Lower leg skin (tissue), 4 donors: Measurements from ENCODE around the gene TANGO6. TPM values are rescaled to one million over a fixed set of nuclear protein-coding genes. Genes with fewer than 3 reads are reported as not detected.

Experiments
- DNase-seq, 2 donors: peaks; one replicate each; pipeline ENCODE4 v3.0.0-alpha.2; 2019; ENCODE audit warnings: low spot score in 2 of 2
- H3K4me3 ChIP-seq: fragments of 200-600 bp; sonication (generic); 2 replicates; pipeline ENCODE4 v1.5.1; 2017; ENCODE audit warnings: mild to moderate bottlenecking, low read depth; ENCODE audit not compliant: poor library complexity, severe bottlenecking
- CTCF ChIP-seq, 3 donors: fragments of 450-650 bp; IDR thresholded peaks; one replicate each; pipeline ENCODE4 v1.5.1; 2016; ENCODE audit warnings: antibody characterized with exemption in 3 of 3, mild to moderate bottlenecking in 3 of 3, moderate library complexity in 2 of 3
- POLR2A ChIP-seq, 2 donors: fragments of 450-650 bp; IDR thresholded peaks; one replicate each; pipeline ENCODE4 v1.6.1; 2016 to 2017; ENCODE audit warnings: antibody characterized with exemption in 2 of 2, mild to moderate bottlenecking in 1 of 2, moderate library complexity in 1 of 2
- WGBS, 2 donors: methylation state at CpG; one replicate each; pipeline ENCODE4 v1.1.5; 2018; 5-methylcytosine and 5-hydroxymethylcytosine counted together
- intact Hi-C: fragments of 100-400 bp; cut with DNase I; formaldehyde crosslinking; loops from one replicate; pipeline ENCODE4 v1.15.0; 2023; ENCODE audit warnings: low total_unique reads
- total RNA-seq, 4 donors: library from RNA; depleted of rRNA; stranded (reverse); fragments of >200 nt; gene quantifications; one replicate each; pipeline ENCODE4 v1.1.0, GENCODE V29; 2016

The TANGO6 gene
- total RNA-seq, 4 donors from 2014 or later: 7.9 to 17.0 (median 8.6) TPM

DNA sequence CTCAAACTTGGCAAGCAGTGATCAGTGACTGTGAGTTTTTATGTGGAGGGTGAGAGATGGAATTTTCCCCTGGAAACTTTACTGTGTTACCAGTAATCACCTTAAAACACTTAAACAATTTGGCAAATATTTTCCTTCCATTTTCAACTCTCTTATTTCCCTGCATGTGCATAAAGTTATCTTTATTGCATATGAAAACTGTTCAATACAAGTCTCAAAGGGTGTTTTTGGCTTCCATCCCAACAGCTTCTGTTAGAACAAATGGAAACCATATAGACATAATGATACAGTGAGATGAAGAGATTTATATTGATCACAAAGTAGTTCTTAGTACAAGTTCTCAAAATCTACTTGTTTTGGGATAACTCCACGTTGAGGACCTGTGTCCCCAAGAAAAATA lies 36.4 kb upstream of the TANGO6 start:
- H3K4me3 ChIP-seq: no peak overlapping the region
- DNase-seq: no peak
- WGBS, 2 donors: 65 to 66% methylated on average over 1 of the region's 1 CpG
- no peak for TF ChIP-seq CTCF (IDR thresholded peaks at IDR 0.05)
- no peak for TF ChIP-seq POLR2A (IDR thresholded peaks at IDR 0.05)
- intact Hi-C loops: no loop called here

GRCh38 chr16:68814516-68814915 lies 28.8 kb upstream of the TANGO6 start:
- no peak overlapping the region for H3K4me3 ChIP-seq
- DNase-seq: no peak
- WGBS, 2 donors: 90 to 95% methylated on average over 3 of the region's 3 CpGs
- intact Hi-C loops: loop anchor here (10.0 kb wide), 1 partner anchor 120 kb away; no protein-coding TSS in a partner anchor
- TF ChIP-seq CTCF (IDR thresholded peaks at IDR 0.05): no peak
- no peak for TF ChIP-seq POLR2A (IDR thresholded peaks at IDR 0.05)

GRCh38 chr16:68823401-68824135 lies 19.8 kb upstream of the TANGO6 start:
- intact Hi-C loops: no loop called here
- WGBS, 2 donors: 71 to 77% methylated on average over 8 of the region's 8 CpGs
- no peak for DNase-seq
- no peak overlapping the region for H3K4me3 ChIP-seq
- TF ChIP-seq CTCF (IDR thresholded peaks at IDR 0.05) (no peak), POLR2A (IDR thresholded peaks at IDR 0.05) (no peak)

DNA sequence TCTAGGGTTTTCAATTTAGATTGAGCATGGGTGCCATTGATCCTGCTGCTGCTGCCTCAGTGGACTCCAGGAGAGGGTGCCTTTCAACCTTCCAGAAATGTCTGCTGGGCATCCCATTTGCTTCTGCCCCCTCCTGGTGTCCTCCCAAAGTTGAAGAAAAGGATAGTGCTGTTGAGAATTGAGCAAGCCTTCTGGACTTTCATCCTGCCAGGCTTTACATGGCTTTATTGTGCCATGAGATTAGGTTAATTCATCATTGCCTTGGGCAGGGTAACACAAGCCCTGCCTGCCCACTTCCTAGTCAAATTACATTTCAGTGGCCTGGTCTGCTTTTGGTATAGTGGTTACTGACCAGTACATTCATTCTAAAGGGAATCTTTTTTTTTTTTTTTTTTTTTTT lies 17.9 kb upstream of the TANGO6 start:
- DNase-seq: no peak
- intact Hi-C loops: no loop called here
- TF ChIP-seq CTCF (IDR thresholded peaks at IDR 0.05): no peak
- TF ChIP-seq POLR2A (IDR thresholded peaks at IDR 0.05): no peak
- H3K4me3 ChIP-seq: no peak overlapping the region

- WGBS, 2 donors: 89 to 94% methylated on average over 6 of the region's 6 CpGs
- intact Hi-C loops: no loop called here
- TF ChIP-seq CTCF (IDR thresholded peaks at IDR 0.05) (no peak), POLR2A (IDR thresholded peaks at IDR 0.05) (no peak)
- H3K4me3 ChIP-seq: no peak overlapping the region
- DNase-seq: no peak
Measured at GRCh38 chr16:68826652-68827051, 16.7 kb upstream of the TANGO6 start.

DNA sequence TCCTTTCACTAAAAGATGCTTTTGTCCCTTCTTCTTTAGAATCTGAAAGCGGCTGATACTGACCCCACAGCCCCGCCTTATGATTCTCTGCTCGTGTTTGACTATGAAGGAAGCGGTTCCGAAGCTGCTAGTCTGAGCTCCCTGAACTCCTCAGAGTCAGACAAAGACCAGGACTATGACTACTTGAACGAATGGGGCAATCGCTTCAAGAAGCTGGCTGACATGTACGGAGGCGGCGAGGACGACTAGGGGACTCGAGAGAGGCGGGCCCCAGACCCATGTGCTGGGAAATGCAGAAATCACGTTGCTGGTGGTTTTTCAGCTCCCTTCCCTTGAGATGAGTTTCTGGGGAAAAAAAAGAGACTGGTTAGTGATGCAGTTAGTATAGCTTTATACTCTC lies 10.1 kb upstream of the TANGO6 start:
- intact Hi-C loops: no loop called here
- H3K4me3 ChIP-seq: no peak overlapping the region
- peak in 1 of 2 donors; percentile 79 for DNase-seq
- TF ChIP-seq POLR2A (IDR thresholded peaks at IDR 0.05) (no peak), CTCF (IDR thresholded peaks at IDR 0.05) (no peak)
- 87 to 92% methylated on average over 14 of the region's 14 CpGs for WGBS, 2 donors
